Measurements from ENCODE around the gene ZBTB47.

Gene ZBTB47

GRCh38 chr3:42653303-42653559, 266 bp upstream of the ZBTB47 start:
- no peak for DNase-seq

DNA sequence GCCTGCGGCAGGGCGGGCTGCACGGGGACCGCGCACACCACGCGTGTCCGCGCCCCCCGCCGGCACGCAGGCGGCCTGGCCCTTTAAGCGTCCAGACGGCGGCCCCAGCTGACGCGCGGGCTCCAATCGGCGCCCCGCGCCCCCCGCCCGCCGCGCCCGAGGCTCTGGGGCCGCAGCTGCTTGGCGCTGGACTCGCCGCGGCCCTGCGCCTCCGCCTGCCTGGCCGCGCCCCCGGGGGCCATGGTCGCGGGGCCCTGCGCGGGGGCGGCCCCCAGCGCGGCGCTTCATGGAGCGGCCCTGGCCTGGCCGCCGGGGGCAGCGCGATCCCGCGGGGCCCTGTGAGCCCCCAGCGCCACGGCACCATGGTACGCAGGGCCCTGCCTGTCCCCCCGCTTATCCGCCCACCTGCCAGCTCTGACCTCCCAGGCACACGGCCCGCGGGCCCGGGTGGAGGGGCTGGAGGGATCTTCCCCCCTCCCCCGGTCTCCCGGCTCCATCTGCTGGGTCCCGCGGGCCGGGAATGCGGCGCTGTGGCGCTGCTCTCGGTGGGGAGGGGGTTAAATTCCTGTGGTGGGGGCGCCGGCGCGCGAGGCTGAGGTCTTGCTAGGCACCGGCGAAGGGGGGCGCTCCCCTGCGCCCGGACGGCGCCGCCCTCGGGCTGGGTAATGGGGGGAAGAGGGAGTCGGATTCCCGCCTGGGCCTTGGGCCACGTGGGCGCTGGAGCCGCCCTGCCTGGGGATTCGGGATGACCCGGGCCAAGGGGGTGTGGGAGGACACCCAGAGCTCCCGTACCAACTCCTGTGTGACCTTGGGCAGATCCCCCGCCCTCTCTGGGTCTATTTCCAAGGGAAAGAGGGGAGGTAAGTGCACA, 1.1 kb downstream of the ZBTB47 start:
- peak; percentile 84 for DNase-seq

- DNase-seq = peak; percentile 31
These were observed 1.9 kb downstream of the ZBTB47 start for GRCh38 chr3:42655331-42655888.

GRCh38 chr3:42655980-42656679, 2.6 kb downstream of the ZBTB47 start:
- no peak for DNase-seq

- DNase-seq = no peak
These were observed 3.4 kb downstream of the ZBTB47 start for GRCh38 chr3:42656680-42657610.

DNA sequence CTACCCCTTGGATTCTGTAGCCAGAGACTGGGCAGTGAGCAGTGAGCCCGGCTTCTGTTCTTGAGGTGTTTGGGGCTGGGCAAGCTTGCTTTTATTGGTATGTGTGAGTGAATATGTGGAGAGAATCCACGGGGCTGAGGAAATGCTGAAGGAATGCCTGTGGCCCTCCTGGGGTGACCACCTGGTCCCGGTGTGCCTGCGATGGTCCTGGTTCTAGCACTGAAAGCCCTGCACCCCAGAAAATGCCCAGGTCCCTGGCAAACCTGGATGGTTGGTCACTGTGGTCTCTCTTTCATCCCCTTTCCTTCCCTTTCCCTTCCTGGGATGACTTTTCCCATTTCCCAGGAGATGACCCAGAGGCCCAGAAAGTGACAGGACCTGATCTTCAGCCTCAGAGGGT, 4.2 kb downstream of the ZBTB47 start:
- DNase-seq = no peak

GRCh38 chr3:42658091-42658770, 4.7 kb downstream of the ZBTB47 start:
- DNase-seq = peak; percentile 19

GRCh38 chr3:42658771-42659390, 5.4 kb downstream of the ZBTB47 start:
- no peak for DNase-seq

DNA sequence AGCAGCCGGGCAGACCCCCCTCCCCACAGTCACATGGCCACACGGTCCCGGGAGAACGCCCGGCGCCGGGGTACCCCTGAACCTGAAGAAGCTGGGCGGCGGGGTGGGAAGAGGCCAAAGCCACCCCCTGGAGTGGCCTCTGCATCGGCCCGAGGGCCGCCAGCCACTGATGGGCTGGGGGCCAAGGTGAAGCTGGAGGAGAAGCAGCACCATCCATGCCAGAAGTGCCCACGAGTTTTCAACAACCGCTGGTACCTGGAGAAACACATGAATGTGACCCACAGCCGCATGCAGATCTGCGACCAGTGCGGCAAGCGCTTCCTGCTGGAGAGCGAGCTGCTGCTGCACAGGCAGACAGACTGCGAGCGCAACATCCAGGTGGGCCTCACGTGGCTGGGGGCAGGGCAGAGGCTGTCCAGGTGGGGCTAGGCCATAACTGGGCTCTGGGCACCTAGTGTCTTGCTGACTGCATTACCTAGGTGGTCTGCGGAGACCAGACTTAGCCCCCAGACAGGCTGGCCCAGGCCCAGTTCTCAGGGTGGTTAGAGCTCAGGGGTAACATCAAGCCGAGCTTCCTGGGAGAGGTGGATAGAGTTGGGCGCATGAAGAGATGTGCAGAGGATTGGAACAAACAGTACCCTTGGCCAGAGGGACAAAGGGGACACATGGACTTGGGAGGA, 6.1 kb downstream of the ZBTB47 start:
- DNase-seq = no peak

DNA sequence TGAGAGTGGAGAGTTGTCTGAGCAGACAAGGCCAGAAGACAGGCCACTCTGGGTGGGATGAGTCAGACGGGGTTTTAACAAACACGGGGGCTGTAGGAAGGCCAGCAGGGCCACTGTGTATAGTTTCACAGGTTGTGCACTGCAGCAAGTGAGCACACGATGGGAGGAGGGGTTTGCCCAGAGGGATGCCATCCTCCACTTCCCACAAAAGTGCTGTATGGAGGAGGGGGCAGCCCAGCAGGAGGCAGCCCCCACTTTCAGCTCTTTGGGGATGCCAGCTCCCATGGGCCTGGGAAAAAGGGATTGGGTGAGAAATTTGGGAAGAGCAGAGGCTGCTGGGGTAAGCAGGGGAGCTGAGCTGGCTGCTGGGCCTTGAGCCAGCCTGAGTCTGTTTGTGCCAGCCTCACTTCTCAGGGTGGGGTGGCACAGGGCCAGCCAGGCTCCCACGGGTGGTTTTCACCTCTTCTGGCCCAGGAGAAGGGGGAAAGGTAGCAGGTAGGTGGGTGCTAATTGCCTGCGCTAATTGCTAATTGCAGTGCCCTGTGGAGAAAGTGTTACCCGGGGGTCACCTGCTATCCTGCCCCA, 6.7 kb downstream of the ZBTB47 start:
- DNase-seq = no peak

GRCh38 chr3:42660898-42661297, 7.4 kb downstream of the ZBTB47 start:
- DNase-seq = no peak

DNA sequence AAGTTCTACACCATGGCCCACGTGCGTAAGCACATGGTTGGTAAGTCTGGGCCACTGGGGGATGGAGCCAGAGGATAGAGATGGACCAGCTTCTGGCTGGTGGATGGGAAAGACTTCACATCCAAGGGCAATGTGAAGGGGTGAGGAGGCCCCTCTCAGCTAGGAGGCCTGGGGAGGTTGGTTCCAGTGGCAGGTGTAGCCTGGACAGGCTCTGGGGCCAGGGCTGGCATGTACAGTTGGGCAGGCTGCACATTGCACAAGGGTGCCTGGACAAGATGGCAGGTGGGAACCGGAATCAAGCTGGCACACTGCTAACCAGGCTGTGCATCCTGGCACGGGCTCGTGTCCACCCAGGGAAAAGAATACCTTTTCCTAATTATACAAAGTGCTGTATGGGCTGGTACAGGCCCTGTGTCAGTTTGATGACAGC, 8.1 kb downstream of the ZBTB47 start:
- DNase-seq = no peak

- no peak for DNase-seq
These were observed 8.7 kb downstream of the ZBTB47 start for GRCh38 chr3:42662037-42662812.

DNA sequence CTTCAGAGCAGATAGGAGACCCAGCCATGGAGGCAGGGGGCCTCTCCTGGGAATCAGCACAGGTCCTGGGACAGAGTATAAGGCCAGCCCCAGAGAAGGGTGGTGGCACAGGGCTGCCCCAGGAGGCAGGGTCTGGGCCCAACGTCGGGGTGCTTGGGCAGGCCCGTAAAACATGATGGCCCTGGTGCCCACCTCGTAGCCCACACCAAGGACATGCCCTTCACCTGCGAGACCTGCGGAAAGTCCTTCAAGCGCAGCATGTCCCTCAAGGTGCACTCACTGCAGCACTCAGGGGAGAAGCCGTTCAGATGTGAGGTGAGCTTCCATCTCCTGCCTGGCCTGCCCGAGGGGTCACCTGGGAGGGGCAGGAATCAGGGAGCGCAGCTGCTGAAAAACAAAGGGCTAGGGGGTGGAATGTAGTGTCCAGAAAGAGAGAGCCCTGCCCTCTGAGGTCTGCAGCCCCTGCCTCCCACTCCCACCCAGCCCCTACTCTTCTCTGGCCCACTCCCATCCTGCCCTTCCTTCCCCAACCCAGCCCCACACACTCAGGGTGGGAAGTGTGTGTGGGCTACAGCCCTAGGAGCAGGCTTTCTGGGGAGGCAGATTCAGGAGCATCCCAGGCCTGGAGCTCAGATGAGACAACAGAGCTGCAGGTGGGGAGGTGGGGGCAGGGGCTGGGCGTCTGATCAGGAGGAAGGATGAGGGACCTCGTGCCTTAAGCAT, 9.5 kb downstream of the ZBTB47 start:
- DNase-seq = no peak

DNA sequence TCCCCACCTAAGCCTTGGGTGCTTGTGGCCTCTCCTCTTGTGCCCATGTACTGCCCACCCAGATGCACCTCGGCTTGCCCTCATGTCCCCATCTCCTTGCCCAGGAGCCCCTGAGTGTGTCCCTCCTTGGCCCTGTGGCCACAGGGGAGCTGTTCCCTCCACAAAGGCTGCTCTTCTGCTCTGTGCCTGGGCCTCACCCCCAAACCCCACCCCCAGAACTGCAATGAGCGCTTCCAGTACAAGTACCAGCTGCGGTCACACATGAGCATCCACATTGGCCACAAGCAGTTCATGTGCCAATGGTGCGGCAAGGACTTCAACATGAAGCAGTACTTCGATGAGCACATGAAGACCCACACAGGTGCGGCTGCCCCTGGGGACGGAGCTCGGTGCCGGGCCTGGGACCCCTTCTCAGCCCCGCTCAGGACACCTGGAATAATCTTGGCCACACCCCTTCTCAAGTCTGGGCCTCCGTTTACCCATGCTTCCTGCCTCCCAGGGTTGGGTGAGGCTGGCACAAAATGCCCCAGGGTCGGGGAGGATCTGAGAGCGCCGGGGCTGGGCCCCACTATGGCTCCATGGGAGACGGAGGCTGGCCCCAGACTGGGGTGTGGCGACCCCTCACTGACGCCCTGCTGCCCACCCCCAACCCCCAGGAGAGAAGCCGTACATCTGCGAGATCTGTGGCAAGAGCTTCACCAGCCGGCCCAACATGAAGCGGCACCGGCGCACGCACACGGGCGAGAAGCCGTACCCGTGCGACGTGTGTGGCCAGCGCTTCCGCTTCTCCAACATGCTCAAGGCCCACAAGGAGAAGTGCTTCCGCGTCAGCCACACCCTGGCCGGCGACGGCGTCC, 10.3 kb downstream of the ZBTB47 start:
- DNase-seq = no peak

GRCh38 chr3:42664438-42664803, 10.9 kb downstream of the ZBTB47 start:
- no peak for DNase-seq

DNA sequence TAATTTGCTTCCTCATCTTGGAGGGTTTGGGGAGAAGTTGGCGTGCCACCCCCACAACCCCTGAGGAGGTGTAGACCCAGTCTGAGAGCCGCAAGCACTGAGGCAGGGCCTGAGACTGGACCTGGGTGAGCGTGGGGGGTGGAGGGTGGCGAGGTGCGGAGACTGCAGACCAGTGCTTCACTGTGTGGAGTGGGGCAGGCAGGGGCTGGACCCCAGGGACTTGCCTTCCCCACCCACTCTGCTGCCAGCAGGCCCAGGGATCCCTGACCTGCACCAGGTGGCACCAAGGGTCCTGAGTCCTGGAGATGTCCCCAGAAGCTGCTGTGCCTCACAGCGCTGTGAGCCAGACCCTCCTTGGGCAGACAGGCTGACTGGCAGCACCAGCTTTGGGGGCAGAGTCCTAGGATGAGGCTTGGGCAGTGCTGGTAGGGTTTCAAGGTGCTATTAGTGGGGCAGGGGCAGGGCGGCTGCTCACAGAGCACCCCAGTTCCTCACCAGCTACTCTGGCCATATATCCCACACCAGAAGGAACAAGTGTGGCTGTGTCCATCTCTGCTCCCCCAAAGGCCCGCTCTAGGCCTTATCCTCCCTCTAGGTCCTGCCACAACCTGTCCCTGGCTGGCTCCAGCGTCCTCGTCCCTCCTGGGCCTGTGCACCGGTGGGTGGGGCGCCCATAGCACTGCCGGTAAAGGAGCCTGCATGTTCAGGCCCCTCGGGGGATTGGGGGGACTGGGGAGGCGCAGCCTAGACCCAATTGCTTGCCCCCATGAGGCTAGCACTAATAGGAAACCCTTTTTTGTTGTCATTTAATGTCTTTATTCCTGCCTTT, 11.8 kb downstream of the ZBTB47 start:
- DNase-seq = no peak

GRCh38 chr3:42666022-42666421, 12.5 kb downstream of the ZBTB47 start:
- DNase-seq = no peak

Data from midbrain (tissue), 1 donor.